HG03135 (cell line): ENCODE data around the gene ESRRG.
A peak's percentile ranks its signal among the peaks of the same experiment; 100 is the strongest.

Source experiments
- ATAC-seq: cut with Tn5 transposase; IDR thresholded peaks from one replicate; pipeline ENCODE4 v1.9.1; 2021; ENCODE audit warnings: mild to moderate bottlenecking, moderate library complexity; ENCODE audit not compliant: unreplicated experiment

Gene ESRRG

DNA sequence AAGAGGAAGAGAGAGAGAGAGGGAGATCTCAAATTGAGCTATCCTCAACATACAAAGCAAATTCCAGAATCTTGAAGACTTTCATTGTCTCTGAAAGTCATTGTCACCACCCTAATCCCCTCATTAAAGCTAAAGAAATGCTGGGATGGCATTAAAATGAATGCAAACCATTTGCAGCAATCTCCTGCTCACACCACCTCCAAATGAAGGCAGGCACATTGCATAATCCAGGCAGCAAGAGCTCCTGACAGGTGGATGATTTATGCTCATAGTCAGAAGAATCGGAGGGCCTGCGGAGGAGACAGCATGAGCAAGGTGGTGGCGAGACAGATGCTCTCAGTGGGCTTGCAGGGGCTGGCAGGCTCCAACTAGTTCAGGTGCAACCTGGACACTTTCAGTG is 90.2 kb downstream of the ESRRG start:
- ATAC-seq: no peak

DNA sequence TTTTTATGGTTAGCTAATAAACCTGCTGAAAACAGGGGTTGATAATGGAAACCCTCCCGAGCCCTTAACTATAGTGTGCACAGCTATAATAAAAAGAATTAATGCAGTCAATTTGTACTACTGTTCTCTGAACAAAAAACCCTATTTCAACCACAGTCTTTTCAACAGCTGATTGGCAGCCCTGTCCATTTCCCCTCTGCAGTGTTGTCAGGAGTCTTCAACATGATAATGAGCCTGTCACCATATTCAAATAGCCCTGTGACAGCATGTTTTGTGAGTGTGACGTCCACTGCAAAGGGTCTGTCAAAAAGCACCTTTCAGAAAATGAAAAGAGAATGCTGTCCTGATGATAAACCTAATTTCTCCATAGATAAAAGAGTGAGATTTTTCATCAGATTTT is 92.7 kb downstream of the ESRRG start:
- ATAC-seq: no peak

GRCh38 chr1:216627252-216627651 is 96.0 kb downstream of the ESRRG start:
- no peak for ATAC-seq

- no peak for ATAC-seq
These were observed 96.7 kb downstream of the ESRRG start for GRCh38 chr1:216626394-216627067.

DNA sequence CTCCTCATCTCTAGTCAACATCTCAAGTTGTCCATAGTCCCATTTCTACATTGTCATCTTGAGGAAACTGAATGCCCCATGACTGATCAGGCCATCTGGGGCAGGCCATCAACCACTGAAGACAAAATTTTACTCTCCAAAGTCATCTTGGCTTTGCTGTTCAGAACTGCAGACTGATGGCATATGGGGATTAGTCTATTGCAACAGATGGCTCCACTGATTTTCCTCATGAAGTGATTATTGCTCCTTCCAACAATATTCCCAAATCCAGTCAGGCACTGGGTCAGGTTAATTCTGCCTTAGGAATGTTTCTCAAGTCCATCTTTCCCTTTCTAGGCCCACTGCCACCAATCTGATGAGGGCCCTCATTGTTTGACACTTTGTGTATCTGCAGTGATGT is 101.7 kb downstream of the ESRRG start:
- ATAC-seq: no peak

DNA sequence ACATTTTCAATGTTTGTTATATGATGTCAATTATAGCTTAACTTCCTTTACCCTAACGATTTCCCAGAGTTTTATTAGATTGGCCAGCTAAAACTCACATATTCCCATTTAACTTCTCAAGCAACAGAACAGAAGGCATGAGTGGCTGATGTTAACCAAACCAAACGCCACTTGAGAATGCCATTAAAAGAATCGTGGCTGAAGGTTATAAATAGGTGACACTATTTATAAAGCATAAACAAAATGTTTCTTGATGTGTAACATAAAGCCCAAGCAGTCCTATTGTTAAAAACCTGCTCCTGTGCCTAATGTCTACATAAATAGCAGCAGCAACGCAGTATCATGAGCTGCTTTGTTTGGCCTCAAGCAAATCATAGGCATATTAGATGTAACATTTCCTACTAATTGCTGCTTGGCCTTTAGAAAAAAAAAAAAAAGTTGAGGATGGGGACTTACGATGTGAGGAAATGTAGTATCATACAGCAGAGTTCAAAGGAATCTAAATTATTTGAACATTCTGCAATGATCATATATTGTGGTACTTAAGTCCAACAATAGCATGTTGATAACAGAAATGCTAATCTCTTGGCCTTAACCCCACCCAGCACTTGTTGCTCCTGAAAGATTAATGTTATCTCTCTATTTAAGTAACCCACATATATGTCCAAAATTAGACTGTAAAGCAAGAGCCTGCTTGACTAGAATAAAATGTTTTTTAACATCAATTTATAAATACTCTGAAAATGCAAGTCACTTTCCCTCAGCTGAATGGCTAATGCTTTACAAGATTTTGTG is 106.0 kb downstream of the ESRRG start:
- ATAC-seq: no peak

- ATAC-seq: no peak
These were observed 106.8 kb downstream of the ESRRG start for GRCh38 chr1:216616425-216616824.

DNA sequence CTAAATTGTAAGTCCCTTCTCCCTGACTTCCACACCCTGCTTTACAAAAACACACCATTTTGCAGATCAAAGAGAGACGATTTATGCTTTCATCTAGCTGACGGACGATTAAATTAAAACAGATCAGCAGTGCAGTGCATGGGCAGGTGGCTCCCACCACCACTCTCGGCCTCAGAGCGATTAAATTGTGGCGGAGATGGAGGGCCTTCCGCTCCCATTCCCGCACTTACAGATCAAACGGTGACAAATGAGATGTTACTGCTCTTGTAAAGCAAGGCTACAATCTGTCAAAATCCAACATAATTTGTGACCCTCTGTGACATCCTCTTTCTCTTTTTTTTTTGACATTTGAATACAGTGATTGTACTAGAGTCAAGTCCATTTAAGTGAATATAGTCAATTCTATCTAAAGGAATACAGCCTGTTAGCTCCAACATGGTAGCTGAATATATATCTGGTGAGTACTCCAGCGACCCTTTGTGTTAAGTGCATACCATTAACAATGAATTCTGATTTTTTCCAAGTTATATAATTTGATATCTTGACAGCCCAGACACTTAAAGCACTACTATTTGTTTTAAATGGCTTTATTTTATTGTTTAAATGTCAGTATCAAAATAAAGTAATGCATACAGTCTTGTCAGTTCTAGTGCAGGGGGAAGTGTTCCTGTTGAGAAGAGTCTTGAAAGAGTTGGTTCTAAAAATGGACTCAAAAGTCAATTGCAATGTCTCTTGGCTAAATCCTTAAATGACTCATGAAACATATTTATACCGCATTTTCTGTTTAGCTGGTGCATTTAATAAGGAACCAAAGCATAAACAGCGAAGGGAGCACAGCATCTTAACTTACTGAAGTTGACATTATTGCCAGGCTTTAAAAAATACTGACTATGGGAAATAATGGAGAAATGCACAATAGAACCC is 109.0 kb downstream of the ESRRG start:
- no peak for ATAC-seq

DNA sequence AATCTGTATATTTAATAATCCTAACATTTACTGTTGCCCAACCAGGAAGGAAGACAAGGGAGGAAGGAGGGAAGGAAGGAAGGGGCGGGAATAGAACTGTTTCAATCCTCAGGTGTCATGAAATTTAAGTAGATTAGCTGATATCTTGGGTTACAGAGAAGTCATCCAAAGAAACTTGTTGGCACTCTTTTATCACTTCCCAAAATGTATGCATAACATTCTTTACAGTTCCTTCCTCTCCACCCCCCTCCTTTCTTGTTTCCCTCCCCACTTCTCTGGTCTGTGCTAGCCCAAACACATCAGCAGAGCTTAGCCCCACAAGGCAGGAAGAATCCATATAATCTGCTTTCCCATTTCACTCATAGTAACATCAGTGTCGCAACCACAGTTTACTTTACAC is 110.9 kb downstream of the ESRRG start:
- ATAC-seq: no peak

DNA sequence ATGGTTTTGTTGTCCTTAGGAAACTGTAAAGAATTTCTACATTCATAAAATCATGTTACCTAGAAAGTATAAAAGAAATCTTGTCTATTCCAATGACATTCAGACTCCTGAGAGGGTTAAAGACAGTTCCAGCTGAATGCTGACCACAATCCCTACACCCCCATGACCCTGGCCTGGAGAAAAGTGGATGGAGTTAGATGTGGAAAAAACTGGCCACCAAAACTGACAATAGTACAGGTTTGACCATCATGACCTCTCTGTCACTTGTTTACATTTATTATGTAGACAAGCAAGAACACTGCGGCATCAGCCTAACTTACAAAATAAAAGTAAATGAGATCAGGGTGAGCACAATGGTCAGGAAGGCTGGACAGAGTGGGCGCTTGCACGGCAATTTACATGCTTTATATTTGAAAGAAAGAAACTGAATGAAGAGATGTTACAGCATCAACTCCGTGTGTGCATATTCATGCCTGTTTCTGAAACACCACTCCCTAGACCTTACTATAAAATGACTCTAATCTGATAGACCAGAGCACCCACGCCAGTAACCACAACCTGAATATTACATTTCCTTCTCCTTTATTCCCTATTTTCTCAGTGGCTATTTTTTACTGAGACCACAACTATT is 116.0 kb downstream of the ESRRG start:
- ATAC-seq: no peak

DNA sequence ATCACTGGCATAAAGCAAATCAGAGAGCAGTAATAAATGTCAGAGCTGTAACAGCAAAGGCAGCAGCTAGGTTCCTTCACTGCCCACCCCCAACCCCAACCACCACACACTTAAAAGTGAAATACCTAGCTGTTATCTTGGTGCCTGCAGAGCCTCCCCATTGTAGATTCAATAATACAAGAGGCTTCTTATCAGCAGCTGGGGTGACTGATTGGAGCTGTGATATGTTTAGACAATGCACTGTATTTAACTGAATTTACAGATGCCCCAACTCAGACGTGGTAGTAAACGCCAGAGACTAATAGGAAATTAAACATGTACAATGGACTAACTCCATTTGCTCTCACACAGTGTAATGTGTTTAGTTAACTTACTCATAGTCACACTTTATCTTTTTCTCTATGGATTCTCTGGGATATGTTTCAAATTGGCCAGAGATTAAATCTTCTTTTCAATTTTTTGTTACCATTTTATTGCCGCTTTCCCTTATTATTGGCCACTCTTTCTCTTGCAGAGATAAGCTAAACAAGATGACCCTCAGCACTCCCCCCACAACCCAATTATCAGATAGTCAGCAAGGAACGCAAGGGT is 117.1 kb downstream of the ESRRG start:
- ATAC-seq: no peak

GRCh38 chr1:216604771-216605170 is 118.5 kb downstream of the ESRRG start:
- no peak for ATAC-seq

GRCh38 chr1:216600730-216601609 is 122.3 kb downstream of the ESRRG start:
- ATAC-seq: peak; percentile 93

DNA sequence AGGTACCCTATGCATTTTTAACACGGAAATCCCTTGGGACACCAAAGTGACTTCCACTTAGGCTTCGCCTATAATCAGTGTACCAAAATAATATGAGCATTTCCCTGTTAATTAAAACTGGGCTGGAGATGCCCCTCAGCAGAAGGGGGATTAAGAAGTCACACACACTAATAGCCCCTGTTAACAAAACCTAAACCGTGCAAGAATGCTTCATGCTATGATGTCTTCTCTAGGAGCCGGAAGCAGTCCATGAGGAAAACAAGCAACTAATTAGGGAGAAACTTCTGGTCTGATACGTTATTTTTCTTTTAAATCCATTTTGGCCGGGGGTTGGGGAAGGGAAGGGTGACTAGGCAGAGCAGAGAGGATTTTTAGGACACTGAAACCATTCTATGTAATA is 123.4 kb downstream of the ESRRG start:
- ATAC-seq: no peak

- ATAC-seq: no peak
These were observed 124.8 kb downstream of the ESRRG start for GRCh38 chr1:216598448-216598847.

DNA sequence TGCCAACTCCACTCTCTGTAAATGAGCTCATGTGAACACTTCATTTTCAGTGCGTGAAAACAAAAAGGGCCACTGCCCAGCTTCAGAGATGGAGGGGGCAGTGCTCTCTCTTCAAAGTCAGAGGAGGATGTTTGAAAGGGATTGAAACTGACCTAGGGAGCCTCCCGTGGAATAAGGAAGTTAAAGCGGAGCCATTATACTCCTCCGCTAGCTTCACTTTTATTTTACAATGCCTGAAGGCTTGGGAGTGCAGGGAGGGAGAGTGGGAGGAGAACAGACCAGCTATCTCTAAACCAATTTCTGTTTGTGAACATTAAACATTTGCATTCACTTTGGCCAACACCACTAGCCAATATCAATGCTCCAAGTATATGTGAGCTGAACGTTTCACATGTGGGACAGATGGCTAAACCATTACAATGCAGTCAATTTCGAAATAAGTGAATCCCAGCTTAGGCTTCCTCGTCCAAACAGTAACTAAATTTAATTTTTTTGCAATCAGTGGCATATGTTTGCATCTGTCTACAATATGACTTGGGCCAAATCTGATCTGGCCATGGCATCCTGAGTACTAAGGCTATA is 126.9 kb downstream of the ESRRG start:
- ATAC-seq: no peak

DNA sequence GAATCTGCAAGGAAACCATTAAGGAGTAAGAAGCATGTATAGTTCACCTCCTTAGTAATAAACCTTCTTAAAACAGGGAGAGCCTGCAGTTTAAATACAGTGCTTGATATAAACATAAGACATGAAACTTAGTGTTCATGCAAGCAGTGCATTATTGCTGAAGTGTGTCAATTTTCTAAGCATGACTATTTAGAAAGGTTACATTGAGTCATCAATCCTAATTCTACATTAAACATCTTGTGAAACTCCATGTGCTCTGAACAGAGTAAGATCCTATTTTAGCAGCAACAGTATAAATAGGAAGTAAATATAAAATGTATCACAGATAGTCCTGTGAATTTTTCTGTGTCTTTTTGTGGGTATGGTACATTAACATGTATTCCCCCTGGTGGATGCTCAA is 135.5 kb downstream of the ESRRG start:
- no peak for ATAC-seq

DNA sequence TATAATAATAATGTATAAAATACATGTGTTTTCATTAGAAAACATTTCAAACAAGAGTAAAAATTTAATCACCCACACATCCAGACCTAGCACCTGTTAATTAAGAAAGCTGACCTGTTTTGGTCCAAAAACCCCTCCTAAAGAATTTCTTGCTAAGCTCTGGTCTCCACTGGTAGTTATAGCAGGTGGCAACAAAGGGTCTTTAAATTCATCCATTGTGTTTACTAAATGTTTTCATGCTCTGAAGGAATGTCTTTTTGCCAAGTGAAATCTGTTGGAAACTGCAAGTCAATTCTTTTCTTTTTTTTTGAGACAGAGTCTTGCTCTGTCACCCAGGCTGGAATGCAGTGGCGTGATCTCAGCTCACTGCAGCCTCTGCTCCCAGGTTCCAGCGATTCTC is 141.1 kb downstream of the ESRRG start:
- no peak for ATAC-seq

DNA sequence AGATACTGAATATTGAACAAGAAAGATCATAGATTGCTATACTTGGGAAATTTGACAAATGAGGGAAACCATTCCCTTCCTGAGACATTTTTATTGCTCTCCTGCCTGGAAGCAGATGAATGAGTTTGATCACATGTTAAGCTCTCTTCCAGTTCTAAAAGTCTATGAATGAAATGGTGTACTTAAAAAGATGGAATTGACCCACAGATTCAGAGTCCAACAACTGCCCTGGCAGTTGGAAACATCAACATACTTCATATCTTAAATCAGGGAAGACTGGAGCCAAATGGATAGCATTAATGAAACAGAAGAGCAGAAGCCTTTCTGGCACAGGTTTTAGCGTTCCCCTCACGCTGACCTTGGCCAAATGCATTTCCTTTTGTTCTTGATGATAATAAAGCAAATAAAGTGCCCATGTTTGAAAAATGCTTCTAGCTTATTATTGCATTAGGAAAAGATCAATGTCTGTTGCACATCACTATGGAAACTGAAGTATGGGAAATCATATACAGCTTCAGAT is 142.6 kb downstream of the ESRRG start:
- ATAC-seq: no peak
